Measurements from ENCODE around the gene TNFRSF8. TPM values are rescaled to one million over a fixed set of nuclear protein-coding genes. Genes with fewer than 3 reads are reported as not detected.

TNFRSF8 gene
- total RNA-seq, 1 experiment from 2014 or later, result 2.9 TPM

- H3K56ac ChIP-seq (ENCODE audit: insufficient read length, low read depth, low read length), result no peak overlapping the region
- H3K9me3 ChIP-seq (ENCODE audit: control insufficient read depth, low read depth, low read length), result no peaks in the 10 kb centered on the region
- no peak overlapping the region for H2BK12ac ChIP-seq (ENCODE audit: insufficient read length, low read depth, low read length)
- TF ChIP-seq CTCF (conservative IDR thresholded peaks at IDR 0.05), result no peak
- H3K4me1 ChIP-seq (ENCODE audit: insufficient read depth, low read length), result no peaks in the 10 kb centered on the region
- no peak overlapping the region for H2BK120ac ChIP-seq (ENCODE audit: low read depth, low read length, poor library complexity, severe bottlenecking)
- H3K79me1 ChIP-seq (ENCODE audit: insufficient read depth, low read depth, low read length, poor library complexity, severe bottlenecking), result no peaks in the 10 kb centered on the region
- Mint-ChIP-seq H3K27ac (no peak overlapping the region; a peak in 1 of 7 replicates), H3K4me1 (peaks cover 6 to 9% of the 10 kb centered on the region in 2 experiments; a peak in 3 of 4 replicates), H3K4me3 (no peak overlapping the region), H3K36me3 (ENCODE audit: insufficient read depth in 1 of 3, low read depth in 3 of 3) (peaks cover 0 to 10% (median 8%) of the 10 kb centered on the region in 3 experiments; a peak in 6 of 7 replicates), H3K9me3 (peaks cover 0 to 5% of the 10 kb centered on the region in 2 experiments; a peak in 1 of 5 replicates), H3K27me3 (ENCODE audit: low read depth) (no peaks in the 10 kb centered on the region; the same call in 1 of the 2 replicates)
- H3K9ac ChIP-seq (ENCODE audit: extremely low read depth, insufficient read length, low read length), result no peak overlapping the region
- H3K18ac ChIP-seq (ENCODE audit: insufficient read length, low read depth, low read length), result no peak overlapping the region
- H3K23ac ChIP-seq (ENCODE audit: insufficient read length, low read depth, low read length), result no peak overlapping the region
- H3T11ph ChIP-seq (ENCODE audit: low read length), result no peak overlapping the region
- H2BK5ac ChIP-seq (ENCODE audit: insufficient read length, low read length), result no peak overlapping the region
- no peak overlapping the region for H3K27ac ChIP-seq (ENCODE audit: insufficient read length, low read depth, low read length)
- no peaks in the 10 kb centered on the region for H3K23me2 ChIP-seq (ENCODE audit: insufficient read length, low read depth, low read length, poor library complexity, severe bottlenecking)
- H3K4ac ChIP-seq (ENCODE audit: low read depth, low read length), result no peak overlapping the region
- no peak overlapping the region for H2AFZ ChIP-seq (ENCODE audit: low read length)
- no peak overlapping the region for H2BK15ac ChIP-seq (ENCODE audit: low read depth, low read length)
- H2BK20ac ChIP-seq (ENCODE audit: low read depth, low read length, poor library complexity, severe bottlenecking), result no peak overlapping the region
- H4K20me1 ChIP-seq (ENCODE audit: control insufficient read depth, insufficient read depth, insufficient read length), result no peaks in the 10 kb centered on the region
- H4K91ac ChIP-seq (ENCODE audit: insufficient read length, low read depth, low read length), result no peak overlapping the region
- H2AK5ac ChIP-seq (ENCODE audit: insufficient read length, low read length), result no peak overlapping the region
- no peak overlapping the region for H4K5ac ChIP-seq (ENCODE audit: insufficient read length, low read depth, low read length)
- no peak overlapping the region for H3K4me2 ChIP-seq (ENCODE audit: insufficient read depth, insufficient read length, low read length)
- H3K14ac ChIP-seq (ENCODE audit: insufficient read depth, low read length), result no peak overlapping the region
- WGBS (ENCODE audit: extremely low coverage, insufficient read length, low lambda C conversion rate), result no CpG with 5 or more reads among the region's 1 CpG
- H4K8ac ChIP-seq (replicated peaks; ENCODE audit: insufficient read length, low read depth, low read length), result no peak overlapping the region
- DNase-seq, result no peak
- H3K79me2 ChIP-seq (ENCODE audit: insufficient read depth, low read length), result no peaks in the 10 kb centered on the region; the same call in 1 of the 2 replicates
- no peaks in the 10 kb centered on the region for H3K27me3 ChIP-seq (ENCODE audit: insufficient read depth, low read length)
These were observed 28.1 kb downstream of the TNFRSF8 start for GRCh38 chr1:12091191-12091590.
